T1000 (cell line): ENCODE measurements around the gene MCM5.
"Not testable (repeated sequence)": the region's sequence is repeated elsewhere in the genome, so short reads cannot be mapped to it uniquely, and the experiment has no call there.

Experiments
- DNase-seq: peaks from one replicate; lab custom pipeline; 2025; ENCODE audit warnings: mixed read lengths; lab: John Stamatoyannopoulos, UW

The MCM5 gene

DNA sequence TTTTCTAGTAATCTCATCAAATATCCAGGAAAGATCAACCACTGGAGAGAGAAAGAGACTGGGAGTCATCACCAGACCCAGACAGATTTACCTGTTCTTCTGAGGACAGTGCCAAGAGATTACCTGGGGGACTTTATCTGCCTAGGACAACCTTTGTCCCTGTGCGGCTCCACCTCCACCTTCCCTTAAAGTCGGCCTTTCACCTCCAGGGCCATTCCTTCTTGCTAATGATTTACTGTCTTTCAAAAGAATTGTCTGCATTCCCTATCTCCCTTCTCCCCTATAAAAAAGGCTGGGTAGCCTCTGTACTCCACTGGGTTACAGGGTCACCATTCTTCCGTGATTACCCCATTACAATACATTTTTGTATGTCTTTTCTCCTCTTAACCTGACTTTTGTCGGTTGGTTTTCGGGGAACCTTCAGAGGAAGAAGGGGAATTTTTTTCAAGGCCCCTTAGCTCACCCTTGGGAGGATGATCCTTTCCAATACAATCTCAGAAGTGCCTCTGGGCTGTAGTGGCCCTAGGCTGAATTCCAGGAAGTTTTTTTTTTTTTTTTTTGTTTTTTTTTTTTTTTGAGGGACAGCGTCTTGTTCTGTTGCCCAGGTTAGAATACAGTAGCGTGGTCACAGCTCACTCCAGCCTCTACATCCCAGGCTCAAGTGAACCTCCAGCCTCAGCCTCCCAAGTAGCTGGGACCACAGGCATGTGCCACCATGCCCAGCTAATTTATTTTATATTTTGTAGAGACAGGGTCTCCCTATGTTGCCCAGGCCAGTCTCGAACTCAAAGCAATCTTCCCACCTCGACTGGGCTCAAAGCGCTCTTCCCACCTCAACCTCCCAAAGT is 20.6 kb upstream of the MCM5 start:
- no peak for DNase-seq

DNA sequence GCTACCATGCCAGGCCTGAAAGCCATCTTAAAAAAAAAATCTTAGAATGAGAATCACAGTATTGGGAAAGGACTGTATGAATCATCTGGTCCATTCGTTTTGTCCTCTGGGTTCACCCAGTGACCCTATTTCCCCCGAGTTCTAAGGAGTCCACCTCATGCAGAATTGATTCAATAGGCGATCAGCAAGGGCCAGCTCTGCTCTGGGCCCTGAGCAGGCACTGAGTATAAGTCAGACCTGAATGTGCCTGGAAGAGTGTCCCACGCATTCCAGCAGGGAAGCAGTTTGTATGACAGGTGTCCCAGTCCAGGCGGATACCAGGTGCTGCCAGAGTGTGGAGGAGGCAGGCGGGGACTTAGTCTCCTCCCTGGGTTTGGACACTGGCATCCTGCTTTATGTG is 19.9 kb upstream of the MCM5 start:
- no peak for DNase-seq

DNA sequence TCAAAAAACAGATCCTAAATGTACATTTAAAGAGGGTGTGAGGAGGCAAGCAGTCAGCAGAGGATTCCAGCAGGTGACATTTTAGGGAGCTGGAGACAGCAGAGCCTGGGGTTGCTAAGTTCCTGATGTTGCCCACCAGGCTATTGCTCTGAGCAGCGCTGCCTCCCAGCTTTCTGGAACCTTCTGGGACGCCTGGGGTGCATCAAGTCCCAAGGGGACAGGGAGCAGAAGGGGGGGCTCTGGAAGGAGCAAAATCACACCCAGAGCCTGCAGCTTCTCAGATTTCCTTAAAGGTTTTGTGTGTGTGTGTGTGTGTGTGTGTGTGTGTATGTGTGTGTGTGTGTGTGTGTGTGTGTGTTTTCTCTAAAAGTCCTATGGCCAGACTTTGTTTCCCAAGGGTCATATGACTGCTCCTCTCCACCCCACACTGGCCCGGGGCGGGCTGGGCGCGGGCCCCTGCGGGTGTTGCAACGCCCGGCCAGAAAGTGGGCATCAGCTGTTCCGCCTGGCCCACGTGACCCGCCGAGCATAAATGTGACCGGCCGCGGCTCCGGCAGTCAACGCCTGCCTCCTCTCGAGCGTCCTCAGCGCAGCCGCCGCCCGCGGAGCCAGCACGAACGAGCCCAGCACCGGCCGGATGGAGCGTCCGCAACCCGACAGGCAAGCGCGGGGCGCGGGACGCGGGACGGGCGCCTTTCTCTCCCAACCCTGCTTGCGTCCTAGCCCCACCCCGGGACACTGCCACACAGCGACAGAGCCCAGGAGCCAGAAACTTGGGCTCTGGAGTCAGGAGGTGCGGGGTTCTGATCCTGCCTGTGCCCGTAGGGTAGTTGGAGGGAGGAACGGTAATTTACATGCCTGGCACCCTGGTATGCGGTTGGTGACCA is 19.2 kb upstream of the MCM5 start, which contains the start of gene HMOX1:
TSS of gene HMOX1 (plus strand) at position 560 of the 887 bp plus-strand sequence. CDS start at position 638, 78 bp downstream.
- peak; percentile 83 for DNase-seq

DNA sequence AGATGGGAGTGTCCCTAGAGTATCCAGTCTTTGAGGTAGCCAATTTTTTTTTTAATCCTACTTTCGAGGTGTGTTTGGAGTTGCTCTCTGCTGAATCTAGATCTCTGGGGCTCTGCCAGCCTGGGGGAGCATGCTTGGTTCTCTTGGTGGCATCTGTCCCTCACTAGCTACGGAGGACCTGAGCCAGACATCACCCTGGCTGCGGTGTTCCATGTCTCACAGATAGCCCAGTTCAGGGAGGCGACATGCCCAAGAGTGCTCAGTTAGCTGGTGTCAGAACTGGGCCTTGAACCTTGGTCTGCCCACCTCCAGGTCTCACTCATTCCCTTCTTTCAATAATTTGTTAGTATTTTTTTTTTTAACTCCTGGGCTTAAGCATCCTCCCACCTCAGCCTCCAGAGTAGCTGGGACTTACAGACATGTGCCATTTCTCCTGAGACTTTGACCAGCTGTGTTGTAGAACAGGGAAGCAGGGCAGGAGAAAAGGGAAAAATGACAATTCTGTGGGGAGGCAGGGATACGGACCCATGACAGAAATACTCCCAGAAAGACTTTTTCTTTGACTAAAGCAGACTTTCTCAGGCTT is 18.4 kb upstream of the MCM5 start:
- DNase-seq: no peak

DNA sequence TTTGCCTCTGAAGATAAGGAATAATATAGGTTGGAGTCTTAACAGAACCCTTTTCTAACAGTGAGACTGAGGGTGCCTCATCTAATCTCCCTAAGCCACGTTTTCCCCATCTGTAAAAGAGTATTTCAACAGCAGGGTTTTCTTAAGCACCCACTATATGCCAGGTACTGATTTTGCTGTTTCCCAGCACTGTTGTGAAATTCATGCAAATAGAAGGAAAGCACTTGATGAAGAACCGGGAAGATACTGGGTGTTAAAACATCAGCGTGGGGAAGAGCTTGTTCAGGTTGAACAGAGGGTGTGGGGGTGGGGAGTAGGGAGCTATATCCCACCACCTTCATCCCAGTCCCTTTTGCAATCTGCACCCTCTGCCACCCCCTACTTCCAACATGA is 16.3 kb upstream of the MCM5 start:
- no peak for DNase-seq

DNA sequence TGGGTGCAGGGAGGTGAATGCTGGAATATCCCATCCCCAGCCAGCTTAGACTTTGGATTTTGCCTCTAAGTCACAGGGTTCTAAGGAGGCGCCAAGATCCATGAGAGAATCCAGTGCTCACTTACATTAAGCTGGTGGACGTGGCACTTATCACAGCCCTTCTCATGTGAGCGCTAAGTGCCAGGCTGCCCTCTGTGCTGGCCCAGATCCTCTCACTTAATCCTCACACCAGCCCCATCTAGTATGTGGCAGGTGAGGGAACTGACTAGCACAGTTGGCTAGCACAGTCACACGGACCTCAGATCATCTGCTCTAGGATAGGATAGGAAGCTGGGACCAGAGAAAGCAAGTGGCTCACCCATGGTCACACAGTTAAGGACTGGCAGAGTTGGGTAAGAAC is 15.4 kb upstream of the MCM5 start:
- DNase-seq: no peak

DNA sequence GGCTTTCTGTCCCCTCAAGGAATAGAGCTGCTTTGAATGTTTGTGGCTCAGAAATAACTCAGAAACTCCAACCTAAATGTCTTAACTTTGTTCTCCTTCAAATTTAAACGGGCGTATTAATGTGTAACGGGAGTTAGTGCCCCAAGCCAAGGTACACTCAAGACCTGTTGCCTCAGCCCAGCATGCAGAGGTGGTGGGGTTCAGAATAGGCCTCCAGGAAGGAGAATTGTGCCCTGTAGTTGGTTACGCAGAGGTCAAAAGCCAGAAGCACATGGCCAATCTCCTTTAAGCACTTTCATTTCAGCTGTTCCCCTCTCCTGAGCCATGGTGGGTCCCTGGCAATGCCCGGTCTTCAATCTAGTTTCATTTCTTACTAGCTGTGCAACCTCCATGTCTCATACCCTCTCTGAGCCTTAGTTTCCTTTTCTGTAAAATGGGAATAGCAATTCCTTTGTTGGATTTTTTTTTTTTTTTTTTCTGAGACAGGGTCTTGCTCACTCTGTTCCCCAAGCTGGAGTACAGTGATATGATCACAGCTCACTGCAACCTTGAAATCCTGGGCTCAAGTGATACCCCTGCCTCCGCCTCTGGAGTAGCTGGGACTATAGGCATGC is 14.9 kb upstream of the MCM5 start:
- DNase-seq: no peak

DNA sequence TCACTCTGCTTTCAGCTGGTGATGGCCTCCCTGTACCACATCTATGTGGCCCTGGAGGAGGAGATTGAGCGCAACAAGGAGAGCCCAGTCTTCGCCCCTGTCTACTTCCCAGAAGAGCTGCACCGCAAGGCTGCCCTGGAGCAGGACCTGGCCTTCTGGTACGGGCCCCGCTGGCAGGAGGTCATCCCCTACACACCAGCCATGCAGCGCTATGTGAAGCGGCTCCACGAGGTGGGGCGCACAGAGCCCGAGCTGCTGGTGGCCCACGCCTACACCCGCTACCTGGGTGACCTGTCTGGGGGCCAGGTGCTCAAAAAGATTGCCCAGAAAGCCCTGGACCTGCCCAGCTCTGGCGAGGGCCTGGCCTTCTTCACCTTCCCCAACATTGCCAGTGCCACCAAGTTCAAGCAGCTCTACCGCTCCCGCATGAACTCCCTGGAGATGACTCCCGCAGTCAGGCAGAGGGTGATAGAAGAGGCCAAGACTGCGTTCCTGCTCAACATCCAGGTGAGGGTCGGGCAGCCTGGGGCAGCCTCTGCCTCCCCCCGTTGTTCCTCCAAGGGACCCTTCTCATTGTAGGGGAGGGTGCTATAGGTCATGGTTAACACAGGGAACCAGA is 13.2 kb upstream of the MCM5 start:
- no peak for DNase-seq

DNA sequence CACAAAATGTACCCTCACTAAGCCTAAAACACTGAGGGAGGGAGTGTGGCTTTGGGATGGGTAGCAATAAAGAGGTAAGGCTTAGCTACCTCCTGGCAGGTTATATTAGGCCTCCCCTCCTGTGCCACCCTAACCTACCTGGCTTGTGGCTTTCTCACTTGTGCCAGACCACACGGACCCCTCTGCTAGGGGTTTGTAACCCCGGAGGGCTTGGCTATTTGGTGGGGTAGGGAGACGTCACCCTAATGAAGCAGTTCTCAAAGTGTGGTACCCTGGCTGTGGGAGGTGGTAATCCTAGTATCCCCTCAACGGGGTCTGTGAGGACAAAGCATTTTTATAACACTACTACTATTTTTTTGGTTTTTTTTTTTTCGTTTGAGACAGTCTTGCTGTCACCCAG is 9.0 kb upstream of the MCM5 start:
- DNase-seq: no peak

DNA sequence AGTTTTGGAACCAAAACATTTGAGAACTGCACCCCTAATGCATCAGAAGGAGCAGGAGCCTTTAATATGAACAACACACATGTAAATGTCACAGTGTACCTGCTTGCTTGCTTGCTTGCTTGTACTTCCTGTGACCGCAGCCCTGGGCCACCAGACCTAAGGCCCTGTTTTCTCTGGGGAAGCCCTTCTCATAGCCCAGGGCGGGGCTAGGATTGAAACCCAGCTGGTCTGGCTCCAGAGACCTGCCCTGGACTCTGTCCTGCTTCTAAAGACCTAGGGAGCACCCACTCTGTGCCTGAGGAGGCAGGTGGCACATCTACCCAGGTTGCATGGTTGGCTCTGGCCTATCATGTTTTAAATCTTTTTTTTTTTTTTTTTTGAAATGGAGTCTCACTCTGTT is 7.6 kb upstream of the MCM5 start:
- DNase-seq: no peak

DNA sequence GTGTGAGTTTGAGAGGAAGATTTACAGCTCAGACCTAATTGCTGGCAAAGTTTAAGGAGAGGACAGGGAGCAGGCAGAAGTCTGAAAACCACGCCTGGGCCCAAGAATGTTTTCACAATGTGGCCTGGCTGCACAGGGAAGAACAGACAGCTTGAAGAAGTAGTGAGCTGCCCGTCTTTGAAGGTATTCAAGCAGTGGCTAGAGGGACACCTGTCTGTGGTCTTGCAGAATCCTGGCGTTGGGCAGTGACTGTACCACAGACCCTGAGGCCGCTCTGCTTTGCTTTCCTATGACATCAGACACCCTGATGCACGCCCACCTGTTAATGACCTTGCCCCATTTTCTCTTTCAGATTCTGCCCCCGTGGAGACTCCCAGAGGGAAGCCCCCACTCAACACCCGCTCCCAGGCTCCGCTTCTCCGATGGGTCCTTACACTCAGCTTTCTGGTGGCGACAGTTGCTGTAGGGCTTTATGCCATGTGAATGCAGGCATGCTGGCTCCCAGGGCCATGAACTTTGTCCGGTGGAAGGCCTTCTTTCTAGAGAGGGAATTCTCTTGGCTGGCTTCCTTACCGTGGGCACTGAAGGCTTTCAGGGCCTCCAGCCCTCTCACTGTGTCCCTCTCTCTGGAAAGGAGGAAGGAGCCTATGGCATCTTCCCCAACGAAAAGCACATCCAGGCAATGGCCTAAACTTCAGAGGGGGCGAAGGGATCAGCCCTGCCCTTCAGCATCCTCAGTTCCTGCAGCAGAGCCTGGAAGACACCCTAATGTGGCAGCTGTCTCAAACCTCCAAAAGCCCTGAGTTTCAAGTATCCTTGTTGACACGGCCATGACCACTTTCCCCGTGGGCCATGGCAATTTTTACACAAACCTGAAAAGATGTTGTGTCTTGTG is 6.6 kb upstream of the MCM5 start:
- DNase-seq: no peak

DNA sequence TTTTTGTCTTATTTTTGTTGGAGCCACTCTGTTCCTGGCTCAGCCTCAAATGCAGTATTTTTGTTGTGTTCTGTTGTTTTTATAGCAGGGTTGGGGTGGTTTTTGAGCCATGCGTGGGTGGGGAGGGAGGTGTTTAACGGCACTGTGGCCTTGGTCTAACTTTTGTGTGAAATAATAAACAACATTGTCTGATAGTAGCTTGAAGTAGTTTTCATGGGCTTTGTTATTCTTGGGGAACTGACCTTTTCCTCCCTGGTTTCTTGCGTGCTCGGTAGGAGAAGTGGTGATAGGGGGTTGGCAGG is 6.0 kb upstream of the MCM5 start:
- DNase-seq: no peak

DNA sequence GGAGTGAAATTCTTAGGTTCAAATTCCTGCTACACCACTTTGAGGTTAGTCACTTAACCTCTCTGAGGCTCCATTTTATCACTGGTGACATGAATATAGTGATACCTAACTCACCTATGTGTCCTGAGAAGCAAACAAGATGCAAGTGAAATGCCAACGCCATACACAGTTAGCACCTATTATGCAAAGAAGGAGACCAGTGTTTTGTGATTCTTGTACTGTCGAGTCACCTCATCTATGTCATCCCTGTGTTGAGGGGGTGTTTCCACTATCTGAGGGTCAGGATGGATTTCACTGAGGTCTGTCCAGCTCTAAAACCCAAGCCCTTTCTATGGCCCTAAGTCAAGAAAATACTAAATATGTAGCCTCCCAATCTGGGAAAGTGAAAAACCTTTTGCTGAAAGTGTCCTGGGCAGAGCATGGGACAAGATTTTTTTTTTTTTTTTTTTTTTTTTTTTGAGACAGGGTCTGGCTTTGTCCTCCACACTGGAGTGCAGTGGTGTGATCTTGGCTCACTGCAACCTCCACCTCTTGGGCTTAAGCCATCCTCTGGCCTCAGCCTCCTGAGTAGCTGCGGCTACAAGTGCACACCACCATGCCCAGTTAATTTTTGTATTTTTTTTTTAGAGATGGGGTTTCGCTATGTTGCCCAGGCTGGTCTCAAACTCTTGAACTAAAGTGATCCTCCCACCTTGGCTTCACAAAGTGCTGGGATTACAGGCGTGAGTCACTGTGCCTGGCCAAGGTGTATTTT is 5.0 kb upstream of the MCM5 start:
- no peak for DNase-seq

DNA sequence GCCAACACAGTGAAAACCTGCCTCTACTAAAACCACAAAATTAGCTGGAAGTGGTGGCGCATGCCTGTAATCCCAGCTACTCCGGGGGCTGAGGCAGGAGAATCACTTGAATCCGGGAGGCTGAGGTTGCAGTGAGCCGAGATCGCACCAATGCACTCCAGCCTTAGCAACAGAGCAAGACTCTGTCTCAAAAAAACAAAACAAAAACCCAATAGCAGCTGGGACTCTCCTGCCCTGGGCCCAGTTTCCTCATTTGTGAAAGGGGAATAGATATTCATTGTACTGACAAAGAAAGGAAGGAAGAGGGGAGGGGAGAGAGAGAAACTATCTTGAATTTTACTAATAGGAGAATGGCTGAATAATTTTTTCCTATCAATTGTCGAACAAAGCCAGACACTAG is 3.3 kb upstream of the MCM5 start:
- DNase-seq: not testable (repeated sequence)

DNA sequence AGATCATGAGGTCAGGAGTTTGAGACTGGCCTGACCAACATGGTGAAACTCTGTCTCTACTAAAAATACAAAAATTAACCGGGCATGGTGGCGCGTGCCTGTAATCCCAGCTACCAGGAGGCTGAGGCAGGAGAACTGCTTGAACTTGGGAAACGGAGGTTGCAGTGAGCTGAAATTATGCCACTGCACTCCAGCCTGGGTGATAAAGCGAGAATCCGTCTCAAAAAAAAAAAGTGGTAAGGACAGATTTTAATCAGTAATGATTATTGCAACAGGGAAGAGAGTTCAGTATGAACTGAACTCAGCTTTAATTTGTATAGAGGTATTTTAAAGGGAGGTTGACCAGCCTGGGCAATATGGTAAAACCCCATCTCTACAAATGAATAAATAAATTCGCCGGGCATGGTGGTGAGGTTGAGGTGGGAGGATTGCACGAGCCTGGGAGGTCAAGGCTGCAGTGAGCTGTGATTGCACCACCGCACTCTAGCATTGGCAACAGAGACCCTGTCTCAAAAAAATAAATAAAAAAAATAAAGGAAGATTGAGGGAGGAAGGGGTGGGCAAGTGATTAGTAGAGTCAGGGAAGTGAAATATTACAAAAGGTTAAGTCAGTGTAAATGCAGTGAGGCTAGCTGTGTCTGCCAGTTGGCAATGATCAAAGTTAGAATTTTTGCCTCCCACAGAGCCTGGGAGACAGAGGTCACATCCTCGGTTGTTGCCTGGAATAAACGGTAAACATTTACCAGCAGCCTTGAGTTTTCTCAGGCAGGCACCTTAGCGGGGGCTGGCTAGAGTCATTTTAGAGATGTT is 2.6 kb upstream of the MCM5 start:
- DNase-seq: no peak

DNA sequence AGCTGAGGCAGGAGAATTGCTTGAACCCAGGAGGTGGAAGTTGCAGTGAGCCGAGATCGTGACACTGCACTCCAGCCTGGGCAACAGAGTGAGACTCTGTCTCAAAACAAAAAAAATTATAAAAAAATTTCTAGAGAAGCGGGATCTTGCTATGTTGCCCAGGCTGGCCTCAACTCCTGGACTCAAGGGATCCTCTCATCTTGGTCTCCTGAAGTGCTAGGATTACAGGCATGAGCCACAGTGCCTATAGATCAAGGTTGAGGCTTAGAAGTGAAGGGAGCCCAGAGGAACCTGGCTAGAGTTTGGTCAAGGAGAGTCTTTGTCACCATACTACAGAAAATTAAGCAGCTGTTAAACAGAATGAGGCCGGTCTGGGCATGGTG is 1.4 kb upstream of the MCM5 start:
- no peak for DNase-seq

DNA sequence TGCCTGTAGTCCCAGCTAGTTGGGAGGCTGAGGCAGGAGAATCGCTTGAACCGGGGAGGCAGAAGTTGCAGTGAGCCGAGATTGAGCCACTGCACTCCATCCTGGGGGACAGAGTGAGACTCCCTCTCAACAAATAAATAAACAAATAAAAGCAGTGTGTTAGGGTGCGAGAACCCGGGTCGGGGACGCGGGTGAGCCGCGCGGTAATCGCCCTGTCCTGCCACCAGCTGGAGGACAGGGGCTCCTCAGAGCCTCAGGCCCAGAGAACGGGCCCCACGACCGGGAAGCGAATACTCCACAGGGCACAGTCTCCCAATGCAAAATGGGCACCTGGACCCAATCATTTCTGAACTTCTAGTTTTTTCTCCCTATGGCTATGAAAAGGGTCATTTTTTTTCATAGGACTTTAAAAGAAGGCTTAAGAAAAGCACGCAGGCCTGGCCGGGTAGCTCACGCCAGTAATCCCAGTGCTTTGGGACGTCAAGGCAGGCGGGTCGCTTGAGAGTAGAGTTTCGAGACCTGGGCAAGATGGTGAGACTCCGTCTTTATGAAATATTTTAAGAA is 744 bp upstream of the MCM5 start:
- no peak for DNase-seq

DNA sequence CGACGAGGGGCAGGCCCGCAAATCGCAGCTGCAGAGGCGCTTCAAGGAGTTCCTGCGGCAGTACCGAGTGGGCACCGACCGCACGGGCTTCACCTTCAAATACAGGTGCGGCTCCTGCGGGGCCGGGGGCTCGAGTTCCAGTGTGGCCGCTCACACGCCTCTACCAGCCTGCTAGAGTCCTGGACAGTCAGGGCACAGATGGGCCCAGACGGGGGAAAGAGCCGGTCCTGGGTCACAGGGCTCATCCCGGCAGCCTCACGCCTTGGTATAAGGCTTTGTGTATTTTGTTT is 506 bp downstream of the MCM5 start:
- no peak for DNase-seq

DNA sequence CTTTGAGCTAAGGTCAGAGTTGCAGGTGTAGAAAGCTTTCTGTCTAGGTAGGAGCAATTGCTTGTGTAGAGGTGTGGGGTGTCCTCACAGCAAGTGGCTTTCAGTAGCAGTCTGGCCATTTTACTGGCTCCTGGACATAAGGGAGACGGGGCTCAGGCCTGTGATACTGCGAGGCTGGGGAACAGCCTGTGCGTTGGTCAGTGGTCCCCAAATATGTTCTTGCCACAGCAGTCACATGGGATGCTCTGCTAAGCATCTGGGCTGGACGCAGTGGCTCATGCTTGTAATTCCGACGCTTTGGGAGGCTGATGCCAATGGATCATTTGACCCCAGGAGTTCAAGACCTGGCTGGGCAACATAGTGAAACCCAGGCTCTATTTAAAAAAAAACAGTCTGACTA is 1.9 kb downstream of the MCM5 start:
- no peak for DNase-seq
